GM12865 (cell line): ENCODE data around the gene RABEPK.
"Not testable (repeated sequence)": the region's sequence is repeated elsewhere in the genome, so short reads cannot be mapped to it uniquely, and the experiment has no call there.

Source experiments
- DNase-seq: peaks from one replicate; pipeline ENCODE4 v3.0.0; 2010; ENCODE audit warnings: low read depth
- H3K4me3 ChIP-seq: 2 replicates; pipeline ENCODE4 v1.5.1; 2011; ENCODE audit warnings: mild to moderate bottlenecking, low read depth, low read length, control low read depth
- TF ChIP-seq, protein P1 (sequence below): IDR thresholded peaks from 2 replicates; pipeline ENCODE4 v1.5.1; 2011; ENCODE audit warnings: low read length, control low read depth, low read depth, inconsistent platforms; ENCODE audit not compliant: insufficient read depth; ENCODE audit errors: missing control alignments

Gene RABEPK

DNA sequence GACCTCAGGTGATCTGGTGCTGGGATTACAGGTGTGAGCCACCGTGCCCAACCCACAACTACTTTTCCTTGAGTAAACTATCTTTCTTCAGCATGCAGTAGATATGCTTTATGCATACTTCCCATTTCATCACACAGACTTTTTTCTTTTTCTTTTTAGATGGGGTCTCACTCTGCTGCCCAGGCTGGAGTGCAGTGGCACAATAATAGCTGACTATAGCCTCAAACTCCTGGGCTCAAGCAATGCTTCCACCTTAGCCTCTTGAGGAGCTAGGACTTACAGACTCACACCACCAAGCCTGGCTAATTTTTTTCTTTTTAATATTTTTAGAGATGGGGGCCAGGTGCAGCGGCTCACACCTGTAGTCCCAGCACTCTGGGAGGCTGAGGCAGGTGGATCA lies 33.6 kb upstream of the RABEPK start:
- no peak overlapping the region for H3K4me3 ChIP-seq
- DNase-seq: no peak
- TF ChIP-seq, protein P1, sequence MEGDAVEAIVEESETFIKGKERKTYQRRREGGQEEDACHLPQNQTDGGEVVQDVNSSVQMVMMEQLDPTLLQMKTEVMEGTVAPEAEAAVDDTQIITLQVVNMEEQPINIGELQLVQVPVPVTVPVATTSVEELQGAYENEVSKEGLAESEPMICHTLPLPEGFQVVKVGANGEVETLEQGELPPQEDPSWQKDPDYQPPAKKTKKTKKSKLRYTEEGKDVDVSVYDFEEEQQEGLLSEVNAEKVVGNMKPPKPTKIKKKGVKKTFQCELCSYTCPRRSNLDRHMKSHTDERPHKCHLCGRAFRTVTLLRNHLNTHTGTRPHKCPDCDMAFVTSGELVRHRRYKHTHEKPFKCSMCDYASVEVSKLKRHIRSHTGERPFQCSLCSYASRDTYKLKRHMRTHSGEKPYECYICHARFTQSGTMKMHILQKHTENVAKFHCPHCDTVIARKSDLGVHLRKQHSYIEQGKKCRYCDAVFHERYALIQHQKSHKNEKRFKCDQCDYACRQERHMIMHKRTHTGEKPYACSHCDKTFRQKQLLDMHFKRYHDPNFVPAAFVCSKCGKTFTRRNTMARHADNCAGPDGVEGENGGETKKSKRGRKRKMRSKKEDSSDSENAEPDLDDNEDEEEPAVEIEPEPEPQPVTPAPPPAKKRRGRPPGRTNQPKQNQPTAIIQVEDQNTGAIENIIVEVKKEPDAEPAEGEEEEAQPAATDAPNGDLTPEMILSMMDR: no peak

DNA sequence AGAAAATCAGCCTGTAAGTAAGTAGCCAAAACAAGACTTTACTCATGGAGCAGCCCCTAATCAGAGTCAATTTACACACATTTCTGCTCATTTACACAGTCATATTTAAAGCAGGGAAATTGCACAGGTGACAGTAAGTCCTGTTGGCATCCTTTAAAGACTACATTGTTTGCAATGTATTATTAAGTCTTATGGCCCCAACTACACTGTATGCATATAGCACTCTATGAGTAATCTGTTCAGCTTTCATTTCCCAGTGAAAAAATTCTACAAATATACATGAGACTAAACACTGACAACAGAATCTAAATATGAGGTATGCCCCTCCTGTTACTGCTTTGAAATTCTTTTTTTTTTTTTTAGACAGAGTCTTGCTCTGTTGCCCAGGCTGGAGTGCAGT lies 30.4 kb upstream of the RABEPK start:
- TF ChIP-seq, protein P1: no peak
- no peak for DNase-seq
- H3K4me3 ChIP-seq: no peak overlapping the region

DNA sequence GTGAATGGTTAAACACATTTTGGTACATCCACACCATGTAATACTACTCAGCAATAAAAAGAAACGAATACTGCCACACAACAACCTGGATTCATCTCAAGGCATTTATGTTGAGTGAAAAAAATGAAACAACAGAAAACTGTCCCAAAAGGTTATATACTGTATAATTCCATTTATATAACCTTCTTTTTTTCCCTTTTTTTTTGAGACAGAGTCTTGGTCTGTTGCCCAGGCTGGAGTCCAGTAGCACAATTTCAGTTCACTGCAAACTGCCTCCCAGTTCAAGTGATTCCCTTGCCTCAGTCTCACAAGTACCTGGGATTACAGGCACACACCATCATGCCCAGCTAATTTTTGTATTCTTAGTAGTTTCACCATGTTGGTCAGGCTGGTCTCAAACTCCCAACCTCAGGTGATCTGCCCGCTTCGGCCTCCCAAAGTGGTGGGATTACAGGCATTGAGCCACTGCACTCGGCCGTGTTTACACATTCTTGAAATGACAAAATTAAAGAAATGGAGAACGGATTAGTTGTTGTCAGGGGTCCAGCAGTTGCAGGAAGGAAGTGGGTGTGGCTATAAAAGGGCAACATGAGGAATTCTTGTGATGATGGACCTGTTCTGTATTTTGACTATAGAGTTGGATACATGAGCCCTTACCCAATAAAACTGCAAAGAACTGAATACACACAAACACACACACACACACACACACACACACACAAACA lies 28.1 kb upstream of the RABEPK start:
- no peak for DNase-seq
- TF ChIP-seq, protein P1: no peak
- no peak overlapping the region for H3K4me3 ChIP-seq

DNA sequence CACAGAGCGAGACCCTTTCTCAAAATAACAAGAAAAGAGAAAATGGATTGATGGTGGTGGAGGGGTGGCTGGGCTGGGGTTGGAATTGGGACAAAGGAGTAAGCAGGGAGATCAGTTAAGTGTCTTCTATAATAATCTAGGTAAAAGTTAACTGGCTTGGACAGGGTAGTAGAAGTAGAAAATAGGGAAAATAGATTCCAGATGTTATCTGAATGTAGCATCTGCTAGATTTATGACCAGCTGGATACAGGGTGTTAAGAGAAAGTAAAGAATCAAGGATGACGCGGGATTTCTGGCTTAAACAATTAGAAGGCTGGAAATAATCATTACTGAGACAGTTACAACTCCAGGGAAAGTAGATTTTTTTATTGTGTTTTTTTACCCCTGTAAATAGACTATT lies 23.7 kb upstream of the RABEPK start:
- no peak overlapping the region for H3K4me3 ChIP-seq
- TF ChIP-seq, protein P1: no peak
- DNase-seq: no peak

DNA sequence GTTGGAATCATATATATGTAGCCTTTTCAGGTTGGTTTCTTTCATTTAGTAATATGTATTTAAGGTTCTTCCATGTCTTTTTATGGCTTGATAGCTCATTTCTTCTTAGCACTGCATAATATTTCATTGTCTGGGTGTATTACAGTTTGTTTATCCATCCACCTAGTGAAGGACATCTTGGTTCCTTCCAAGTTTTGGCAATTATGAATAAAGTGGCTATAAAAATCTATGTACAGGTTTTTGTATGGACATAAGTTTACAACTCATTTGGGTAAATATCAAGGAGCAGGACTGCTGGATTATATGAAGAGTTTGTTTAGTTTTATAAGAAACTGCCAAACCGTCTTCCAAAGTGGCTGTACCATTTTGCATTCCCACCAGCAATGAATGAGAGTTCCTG lies 22.5 kb upstream of the RABEPK start:
- DNase-seq: no peak
- H3K4me3 ChIP-seq: no peak overlapping the region
- TF ChIP-seq, protein P1: no peak

DNA sequence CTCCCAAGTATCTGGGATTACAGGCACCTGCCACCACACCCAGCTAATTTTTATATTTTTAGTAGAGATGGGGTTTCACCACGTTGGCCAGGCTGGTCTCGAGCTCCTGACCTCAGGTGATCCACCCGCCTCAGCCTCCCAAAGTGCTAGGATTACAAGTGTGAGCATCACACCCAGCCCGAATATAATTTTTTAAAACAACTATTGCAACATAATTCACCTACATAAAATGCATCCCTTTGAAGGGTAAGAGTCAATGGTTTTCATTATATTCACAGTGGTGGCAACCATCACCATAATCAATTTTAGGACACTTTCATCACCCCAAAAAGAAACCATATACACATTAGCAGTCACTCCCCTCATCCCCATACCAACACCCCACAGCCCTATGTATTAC lies 20.6 kb upstream of the RABEPK start:
- not testable (repeated sequence) for DNase-seq, H3K4me3 ChIP-seq

DNA sequence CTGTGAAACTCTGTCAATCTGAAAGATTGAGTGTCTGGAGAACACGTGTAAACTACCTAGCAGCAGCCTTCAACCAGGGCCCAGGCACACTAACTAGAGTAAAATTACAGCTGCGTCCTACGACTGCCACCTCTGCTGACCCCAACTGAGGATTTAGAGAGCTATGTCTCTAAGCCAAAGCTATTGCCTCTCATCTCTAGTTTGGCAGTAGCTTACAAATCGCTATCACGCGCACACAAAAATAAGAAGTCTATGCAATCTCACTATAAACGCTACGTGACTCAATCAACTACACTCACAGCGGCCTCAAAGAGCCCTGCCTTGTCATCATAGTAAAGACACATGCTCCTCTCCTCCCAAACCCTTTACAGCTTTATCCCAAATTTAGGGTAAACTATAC lies 19.5 kb upstream of the RABEPK start:
- DNase-seq: no peak
- H3K4me3 ChIP-seq: no peak overlapping the region
- TF ChIP-seq, protein P1: no peak

DNA sequence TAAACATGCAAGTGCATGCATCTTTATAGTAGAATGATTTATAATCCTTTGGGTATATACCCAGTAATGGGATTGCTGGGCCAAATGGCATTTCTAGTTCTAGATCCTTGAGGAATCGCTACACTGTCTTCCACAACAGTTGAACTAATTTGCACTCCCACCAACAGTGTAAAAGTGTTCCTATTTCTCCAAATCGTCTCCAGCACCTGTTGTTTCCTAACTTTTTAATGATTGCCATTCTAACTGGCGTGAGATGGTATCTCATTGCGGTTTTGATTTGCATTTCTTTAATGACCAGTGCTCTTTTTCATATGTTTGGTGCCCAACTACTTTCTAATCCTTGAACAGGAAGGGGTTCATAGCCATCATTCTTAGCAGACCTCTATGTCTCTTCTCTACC lies 18.6 kb upstream of the RABEPK start:
- not testable (repeated sequence) for H3K4me3 ChIP-seq, DNase-seq
